Mucosa of gallbladder (tissue), 1 donor: Measurements from ENCODE around the gene TSSC4. TPM values are rescaled to one million over a fixed set of nuclear protein-coding genes. Genes with fewer than 3 reads are reported as not detected.

ENCODE experiments used
- DNase-seq: peaks from one replicate; pipeline ENCODE4 v3.0.0-alpha.2; 2020; ENCODE audit warnings: low spot score
- total RNA-seq: library from RNA; stranded (reverse); gene quantifications from one replicate; pipeline ENCODE4 v1.2.1, GENCODE V29; 2021
- donor health status: DM: no; HTN: no; CAD: no.

Gene TSSC4
- total RNA-seq, 1 donor from 2014 or later, result 50.5 TPM

DNA sequence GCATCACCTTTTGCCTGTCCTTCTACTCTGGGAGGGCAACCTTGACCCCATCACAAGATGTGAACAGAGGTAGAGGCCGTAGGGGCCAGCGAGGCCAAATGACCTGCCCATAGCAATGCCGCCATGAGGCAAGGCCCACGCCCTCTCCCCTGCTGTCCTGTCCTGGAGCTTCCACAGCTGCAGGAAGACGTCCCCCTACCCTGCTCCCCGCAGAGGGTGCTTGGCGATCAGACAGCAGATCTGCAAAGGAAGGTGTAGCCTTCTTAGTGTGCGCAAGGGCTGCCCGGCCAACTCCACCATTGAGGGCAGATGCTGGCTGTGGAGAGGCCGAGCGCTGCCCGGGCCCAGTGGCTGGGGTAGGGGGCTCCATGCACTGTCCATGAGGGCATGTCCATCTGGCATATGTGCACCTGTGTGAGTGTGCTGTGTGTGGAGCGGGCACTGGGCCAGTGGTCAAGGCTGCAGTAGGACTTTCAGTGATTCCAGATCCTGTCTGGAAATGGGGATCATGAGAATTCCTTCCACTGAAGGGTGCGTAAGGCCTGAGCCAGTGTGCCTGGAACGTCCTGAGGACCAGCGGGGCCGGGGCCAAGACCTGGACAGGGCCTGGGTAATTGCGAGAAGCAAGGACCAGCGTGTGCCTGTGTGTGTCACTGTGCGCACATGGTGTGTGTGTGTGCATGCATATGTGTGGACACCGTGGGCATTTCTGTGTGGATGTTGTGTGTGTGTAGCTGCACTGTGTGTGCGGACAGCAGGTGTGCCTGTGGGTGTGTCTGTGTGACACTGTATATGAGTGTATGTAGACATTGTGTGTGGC, 32.8 kb downstream of the TSSC4 start:
- DNase-seq, result no peak

- DNase-seq, result no peak
Measured at GRCh38 chr11:2434008-2434407, 33.5 kb downstream of the TSSC4 start.

- DNase-seq, result no peak
Measured at GRCh38 chr11:2434506-2435255, 34.1 kb downstream of the TSSC4 start.

DNA sequence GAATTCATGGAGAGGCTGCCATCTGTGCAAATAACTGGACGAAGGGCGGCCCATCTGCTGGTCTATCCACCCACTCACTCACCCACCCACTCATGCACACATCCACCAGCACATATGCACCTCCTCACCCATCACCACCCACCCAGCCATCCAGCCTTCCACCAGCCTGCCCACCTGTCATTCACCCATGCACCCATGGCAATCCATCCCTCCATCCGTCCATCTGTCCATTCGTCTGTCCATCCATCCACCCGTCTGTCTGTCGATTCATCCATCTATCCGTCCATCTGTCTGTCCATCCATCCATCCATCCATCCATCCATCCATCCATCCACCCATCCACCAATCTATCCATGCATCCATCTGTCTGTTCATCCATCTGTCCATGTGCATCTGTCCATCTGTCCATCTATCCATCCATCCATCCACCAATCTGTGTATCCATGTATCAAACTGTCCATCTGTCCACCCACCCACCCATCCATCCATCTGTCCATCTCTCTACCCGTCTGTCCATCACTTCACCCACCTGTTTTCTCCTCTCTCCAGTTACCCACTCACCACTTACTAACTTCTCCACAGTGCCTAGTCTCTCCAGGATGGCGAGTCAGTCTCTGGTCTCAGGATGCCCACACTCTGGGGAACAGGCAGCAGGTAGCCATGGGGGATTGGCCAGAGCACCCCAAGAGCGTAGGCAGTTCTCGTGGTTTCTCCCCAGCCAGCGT, 34.9 kb downstream of the TSSC4 start:
- no peak for DNase-seq

- no peak for DNase-seq
Measured at GRCh38 chr11:2436013-2436520, 35.5 kb downstream of the TSSC4 start.

- no peak for DNase-seq
Measured at GRCh38 chr11:2436521-2437031, 36.0 kb downstream of the TSSC4 start.

DNA sequence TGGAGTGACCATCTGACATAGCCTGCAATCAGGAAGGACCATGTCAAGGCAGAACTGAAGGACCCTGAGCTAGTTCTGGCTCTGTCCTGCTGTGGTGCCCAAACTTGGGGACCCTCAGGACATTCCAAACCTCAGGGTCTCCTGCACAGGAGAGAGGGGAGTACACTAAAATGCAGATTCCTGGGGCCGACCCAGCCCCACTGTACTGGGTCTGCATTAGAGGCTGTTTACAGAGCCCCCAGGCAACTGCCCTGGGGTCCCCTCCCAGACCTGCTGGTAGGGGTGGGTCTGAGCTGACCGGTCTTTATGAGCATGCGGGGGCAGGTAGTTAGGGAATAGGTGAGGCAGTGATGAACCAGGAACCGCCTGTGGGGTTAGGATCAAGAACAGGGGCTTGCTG, 37.0 kb downstream of the TSSC4 start:
- no peak for DNase-seq

GRCh38 chr11:2439820-2440219, 39.3 kb downstream of the TSSC4 start:
- no peak for DNase-seq

DNA sequence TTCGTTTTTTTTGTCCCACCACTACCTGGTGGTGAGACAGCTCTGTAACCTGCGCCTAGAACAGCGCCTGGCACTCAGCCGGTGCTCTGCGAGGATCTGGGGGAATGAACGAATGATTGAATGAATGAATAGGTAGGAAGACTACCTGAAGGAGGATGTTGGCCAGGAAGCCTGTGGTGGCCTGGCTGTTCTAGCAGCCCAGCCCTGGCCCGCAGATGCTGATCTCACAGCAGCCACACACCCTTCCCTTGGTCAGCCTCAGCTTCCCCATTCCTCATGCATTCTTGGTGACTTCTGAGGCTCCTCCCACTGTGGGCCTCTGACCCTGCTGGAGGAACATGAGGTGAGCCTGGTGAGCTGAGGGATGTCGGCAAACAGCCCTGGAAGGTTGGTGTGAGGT, 40.1 kb downstream of the TSSC4 start:
- no peak for DNase-seq

- no peak for DNase-seq
Measured at GRCh38 chr11:2441171-2441570, 40.6 kb downstream of the TSSC4 start.

DNA sequence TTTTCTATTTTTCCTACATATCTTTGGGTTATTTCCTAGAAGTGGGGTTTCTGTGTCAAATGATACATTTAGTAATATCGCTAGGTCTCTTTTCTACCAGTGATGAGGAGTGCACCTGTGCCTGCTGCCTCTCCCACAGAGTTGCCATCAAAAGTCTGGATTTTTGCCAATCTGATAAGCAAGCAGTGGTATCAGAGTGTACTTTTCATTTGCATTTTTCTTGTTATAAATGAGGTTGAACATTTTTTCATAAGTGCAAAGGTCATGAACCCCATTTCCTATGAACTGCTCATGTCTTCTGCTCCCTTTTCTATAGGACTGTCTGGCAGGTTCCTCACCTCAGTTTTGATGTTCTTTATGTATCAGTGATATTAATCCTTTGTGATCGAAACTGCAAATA, 42.0 kb downstream of the TSSC4 start:
- no peak for DNase-seq

GRCh38 chr11:2443406-2443805, 42.9 kb downstream of the TSSC4 start:
- no peak for DNase-seq

GRCh38 chr11:2443881-2444820, 43.6 kb downstream of the TSSC4 start, which contains the start of gene TRPM5:
Gene TRPM5 (minus strand): TSS chr11:2444514. CDS start chr11:2423036, 21,478 bp downstream.
- DNase-seq, result peak; percentile 59

DNA sequence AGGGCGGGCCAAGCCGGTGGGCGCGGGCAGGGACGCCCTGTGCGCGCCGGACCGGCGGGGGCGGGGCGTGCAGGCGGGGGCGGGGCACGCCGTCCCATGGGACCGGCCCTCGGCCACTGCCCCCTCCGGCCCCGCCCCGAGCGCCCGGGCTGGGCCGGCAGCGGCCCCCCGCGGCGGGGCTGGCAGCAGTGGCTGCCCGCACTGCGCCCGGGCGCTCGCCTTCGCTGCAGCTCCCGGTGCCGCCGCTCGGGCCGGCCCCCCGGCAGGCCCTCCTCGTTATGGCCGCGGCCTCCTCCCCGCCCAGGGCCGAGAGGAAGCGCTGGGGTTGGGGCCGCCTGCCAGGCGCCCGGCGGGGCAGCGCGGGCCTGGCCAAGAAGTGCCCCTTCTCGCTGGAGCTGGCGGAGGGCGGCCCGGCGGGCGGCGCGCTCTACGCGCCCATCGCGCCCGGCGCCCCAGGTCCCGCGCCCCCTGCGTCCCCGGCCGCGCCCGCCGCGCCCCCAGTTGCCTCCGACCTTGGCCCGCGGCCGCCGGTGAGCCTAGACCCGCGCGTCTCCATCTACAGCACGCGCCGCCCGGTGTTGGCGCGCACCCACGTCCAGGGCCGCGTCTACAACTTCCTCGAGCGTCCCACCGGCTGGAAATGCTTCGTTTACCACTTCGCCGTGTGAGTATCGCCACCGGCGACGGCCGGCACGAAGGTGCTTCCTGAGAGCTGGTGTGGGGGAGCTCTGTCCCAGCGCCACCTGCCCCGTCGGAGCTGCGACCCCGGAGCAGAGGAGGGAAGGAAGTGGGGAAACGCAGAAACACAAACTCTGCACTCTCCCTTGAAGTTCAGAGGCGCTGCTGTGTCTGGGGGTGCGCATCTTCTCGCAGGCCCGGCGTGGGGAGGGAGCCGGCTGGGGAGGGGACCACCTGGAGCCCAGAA, 44.5 kb downstream of the TSSC4 start, which contains the start of gene KCNQ1:
TSS of gene KCNQ1 (plus strand) at position 188 of the 925 bp plus-strand sequence. CDS start at position 279, 91 bp downstream.
- DNase-seq, result peak; percentile 69

DNA sequence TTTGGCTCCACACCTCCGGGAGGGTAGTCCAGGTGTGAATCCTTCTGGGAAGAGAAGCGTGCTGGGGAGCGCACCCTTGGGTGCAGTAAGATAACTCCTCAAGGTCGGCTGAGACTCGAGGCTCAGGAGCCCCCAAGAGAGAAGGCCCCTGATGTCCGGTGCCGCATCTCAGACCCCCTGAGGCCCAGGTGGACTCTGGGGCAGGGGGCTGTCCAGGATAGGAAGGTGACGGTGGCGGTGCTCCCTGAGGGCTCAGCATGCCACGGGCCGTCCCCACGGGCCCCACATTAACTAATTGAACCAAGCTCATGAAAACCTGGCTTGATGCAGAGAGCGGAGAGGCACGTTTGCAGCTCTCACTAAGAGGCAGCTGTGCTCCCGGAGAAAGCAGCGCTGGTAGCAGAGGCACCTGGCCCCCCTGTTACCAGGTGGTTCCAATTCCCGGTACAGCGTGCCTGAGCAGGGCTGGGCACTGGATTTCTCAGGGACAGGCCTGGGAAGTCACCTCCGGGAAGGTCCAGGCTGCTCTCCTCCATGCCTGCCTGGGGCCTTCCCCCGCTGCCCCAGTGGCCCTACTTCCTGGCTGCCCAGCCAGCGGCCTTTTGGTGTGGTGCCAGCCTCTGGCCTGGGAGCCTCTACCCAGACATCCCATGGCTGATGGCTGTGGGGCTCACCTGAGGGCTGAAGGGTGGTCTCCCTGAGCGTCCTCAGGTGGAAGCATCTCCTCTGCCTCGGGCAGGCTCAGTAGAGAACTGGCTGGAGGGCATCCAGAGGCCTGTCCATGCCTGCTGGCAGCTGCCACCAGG, 45.4 kb downstream of the TSSC4 start:
- no peak for DNase-seq

GRCh38 chr11:2446590-2447252, 46.2 kb downstream of the TSSC4 start:
- no peak for DNase-seq

GRCh38 chr11:2447253-2447950, 46.9 kb downstream of the TSSC4 start:
- no peak for DNase-seq
